HG03432 (cell line): Measurements from ENCODE around the gene APP.
"Not testable (repeated sequence)": the region's sequence is repeated elsewhere in the genome, so short reads cannot be mapped to it uniquely, and the experiment has no call there.

Experiments used
- ATAC-seq: cut with Tn5 transposase; IDR thresholded peaks from one replicate; pipeline ENCODE4 v1.9.1; 2021; ENCODE audit warnings: mild to moderate bottlenecking, moderate library complexity; ENCODE audit not compliant: unreplicated experiment

APP gene

DNA sequence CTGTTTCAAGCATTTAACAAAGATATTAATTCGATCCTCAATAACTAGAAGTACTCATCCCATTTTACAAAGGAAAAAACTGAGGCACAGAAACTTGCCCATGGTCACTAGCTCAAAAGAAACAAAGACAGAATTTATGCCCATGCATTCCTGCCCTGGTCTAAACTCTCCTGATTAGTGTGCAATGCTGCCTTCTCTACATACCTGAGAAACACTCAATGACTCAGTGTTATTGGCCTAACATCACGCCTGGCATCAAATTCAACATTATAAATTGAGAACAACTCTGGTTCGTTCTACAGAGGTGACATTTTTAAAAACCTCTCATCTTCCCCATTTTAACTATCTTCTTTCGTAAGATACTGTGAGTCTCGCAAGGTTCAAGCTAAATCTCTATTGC is 5.2 kb downstream of the APP start:
- ATAC-seq = no peak

DNA sequence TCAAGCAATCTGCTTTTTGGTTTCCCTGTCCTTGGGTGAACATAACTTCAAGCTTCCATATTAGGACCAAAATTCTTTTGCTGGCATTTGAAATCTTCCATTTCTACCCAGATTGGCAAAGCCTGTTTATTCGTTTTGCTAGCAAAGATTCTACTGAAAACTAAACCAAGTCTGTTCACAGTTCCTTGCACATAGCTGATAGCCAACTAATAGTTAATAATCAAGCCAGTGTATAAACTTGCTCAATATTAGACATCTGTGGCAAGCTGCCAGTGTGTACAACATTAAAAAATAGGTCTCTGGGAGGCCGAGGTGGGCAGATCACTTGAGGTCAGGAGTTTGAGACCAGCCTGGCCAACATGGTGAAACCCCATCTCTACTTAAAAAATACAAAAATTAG is 6.3 kb downstream of the APP start:
- no peak for ATAC-seq

DNA sequence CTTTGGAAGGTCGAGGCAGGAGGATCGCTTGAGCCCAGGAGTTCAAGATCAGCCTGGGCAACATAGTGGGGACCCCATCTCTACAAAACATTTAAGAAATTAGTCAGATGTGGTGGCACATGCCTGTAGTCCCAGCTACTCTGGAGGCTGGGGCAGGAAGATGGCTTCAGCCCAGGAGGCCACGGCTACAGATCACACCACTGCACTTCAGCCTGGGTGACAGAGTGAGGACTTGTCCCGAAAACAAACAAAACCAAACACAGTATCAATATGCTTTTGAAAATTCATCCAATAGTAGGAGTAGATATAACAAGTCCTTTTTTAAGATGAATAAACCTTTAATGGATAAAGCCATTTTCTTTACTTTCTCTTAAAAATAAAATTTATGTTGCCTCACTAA is 8.5 kb downstream of the APP start:
- ATAC-seq = no peak

DNA sequence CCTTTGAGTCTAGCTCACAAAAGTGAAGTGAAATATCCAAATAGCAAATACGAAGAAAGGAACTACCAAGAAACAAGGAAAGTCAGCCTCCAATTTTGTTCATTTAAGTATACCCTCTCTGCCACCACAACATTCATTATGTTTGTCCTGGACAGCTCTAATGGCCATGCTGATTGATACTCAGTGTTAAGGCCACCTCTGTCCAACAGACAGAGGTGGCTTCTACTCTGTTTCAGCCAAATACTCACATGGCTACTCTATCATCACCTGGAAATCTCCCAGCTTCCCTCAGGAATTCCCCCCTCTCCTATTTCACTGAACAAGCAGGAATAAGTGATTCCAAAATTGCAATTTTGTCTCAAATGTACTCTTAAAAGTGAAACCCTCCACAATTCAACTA is 10.7 kb downstream of the APP start:
- ATAC-seq = no peak

DNA sequence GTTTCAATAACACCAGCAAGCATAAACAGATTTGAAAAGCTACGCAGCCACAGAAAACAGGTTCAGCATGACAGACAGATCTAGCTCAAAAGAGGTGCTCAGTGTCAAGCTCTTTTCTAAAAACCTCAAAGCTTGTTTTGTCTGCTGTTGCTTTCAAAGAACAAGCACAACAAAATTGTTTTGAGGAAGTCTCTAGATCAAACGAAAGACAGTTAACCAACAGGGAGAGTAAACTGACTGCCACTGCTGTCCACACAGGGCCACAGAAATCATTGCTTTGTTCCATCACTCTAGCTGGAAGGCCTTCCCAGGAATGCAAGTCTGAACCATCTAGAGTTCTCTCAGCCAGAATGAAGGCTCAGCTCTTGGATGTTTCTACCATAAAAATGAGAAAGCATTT is 12.8 kb downstream of the APP start:
- no peak for ATAC-seq

DNA sequence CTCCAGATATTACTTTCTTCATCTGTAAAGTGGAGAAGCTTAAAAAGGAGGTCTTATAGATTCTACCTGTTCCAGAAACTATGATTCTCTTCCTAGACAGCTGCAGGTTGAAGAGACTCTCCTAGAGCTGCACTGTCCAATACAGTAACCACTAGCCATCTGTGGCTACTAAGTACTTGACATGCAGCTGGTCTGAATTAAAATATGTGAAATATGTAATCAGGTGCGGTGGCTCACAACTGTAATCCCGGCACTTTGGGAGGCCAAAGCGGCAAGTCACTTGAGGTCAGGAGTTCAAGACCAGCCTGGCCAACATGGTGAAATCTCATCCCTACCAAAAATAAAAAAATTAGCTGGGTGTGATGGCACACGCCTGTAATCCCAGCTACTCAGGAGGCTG is 15.8 kb downstream of the APP start:
- ATAC-seq = no peak

DNA sequence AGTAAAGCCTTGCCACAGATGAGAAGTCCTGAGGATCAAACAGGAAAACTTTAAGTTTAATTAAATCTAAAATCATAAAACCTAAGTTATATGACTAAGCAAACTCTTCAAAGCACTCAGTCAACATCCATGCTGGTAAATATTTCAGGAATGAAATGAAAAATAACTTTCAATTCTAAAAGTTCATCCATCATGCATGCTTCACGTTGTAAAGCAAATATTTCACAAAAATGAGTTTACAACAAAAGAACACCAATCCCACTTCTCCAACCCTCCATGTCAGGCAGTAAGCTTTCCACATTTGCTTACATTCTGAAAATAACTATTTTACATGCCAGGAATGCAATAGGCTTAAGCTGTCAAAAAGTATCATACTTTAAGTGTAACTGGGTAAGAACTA is 16.8 kb downstream of the APP start:
- no peak for ATAC-seq

DNA sequence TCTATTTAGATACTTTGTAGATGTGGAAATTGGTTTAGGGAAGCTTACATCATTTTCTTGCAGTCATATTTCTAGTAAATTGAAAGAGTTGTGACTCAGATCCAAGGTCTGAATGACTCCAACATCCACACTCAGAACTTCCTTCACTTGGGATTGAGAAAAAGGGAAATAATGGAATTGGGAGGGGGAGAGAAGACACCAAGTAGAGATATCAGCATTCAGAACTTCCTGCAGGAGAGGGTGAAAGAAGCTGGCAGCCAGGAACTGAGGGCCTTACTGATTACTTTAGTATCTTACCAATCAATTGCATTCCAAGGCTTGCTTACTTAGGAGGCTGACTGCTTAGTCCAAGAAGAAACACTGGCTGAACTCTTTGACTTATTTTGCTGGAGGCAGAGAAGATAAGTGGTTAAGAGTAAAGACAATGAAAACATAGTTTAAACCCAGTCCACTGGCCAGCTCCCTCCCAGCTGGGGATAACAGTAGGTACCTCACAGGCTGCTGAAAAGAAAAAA is 21.7 kb downstream of the APP start:
- no peak for ATAC-seq

DNA sequence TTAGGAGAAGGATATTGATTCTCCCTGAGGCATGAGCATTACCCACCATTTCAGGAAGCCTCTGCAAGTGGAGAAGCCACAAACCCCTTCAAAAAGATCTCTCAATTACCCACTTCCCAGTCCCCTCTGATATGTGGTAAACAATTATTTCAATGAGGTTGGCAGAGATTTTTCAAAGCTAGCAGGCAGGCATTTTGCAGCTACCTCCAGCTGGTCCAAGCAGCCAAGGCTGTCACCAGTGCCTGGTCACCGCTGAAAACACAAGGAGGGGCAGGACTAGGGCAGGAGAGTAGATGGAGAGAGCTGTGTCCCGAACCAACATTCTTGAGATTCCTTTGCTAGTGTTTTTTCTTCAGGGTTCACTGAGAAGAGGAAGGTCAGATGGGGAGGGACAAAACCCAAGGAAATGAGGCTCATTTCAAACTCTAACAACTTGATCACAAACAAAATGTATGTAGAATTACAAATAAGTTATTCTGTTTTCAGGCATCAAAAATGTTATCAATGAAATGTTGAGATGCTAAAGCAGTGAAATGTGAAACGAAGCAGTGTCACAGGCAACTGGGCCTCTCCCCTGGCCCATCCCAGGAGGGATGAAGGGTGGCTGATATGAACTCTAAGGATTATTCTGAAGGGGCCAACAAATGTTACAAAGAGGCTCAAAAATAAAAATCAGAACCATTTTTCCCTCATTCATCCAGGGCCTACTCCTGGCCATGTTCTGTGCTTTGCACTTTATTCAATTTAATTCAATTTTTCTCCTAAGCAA is 22.3 kb downstream of the APP start:
- no peak for ATAC-seq

DNA sequence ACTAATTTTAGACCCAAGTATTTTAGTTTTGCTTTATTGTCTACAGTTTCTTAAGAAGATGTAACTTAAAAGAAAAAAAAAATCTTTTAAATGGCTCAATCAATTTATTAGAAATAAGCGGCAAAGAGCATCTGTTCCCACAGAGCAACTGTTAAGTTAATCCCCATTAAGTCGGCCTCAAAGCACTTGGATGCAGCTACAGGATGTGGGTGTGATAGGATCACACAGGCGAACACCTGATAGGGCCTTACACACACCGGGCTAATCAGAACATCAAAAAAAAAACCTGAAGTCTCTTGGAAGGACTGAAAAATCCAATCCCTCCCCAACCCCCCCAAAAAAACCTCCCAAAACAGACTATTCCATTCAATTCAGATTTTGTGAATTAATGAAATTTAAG is 23.0 kb downstream of the APP start:
- no peak for ATAC-seq

DNA sequence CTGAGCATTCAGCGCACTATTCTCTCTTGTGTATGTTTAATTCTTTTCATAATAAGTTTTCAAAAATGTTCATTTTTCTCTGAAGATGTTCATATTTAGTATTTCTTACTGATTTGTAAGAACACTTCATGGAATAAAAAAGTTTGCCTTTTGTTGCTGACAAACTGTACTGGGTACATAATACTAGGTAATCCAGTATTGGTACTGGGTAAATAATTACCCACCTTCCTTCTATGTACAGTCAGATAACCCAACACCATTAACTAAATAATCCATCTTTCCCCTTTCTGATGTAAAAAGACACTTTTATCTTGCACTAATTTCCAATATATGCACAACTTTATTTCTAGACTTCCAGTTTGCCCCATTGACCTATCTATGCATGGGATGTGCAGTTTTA is 23.9 kb downstream of the APP start:
- no peak for ATAC-seq

DNA sequence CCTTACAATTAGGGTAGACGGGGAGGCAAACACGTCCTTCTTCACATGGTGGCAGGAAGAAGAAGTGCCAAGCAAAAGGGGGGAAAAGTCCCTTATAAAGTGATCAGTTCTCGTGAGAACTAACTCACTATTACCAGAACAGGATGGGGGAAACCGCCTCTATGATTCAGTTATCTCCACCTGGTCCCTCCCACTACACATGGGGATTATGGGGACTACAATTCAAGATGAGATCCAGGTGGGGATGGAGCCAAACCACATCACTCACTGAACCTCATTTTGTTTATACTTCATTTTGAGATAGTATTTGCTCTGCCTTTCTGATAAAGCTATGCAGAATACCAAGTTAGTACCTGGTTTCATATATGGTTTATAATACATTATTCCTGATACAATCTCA is 26.5 kb downstream of the APP start:
- ATAC-seq = no peak

DNA sequence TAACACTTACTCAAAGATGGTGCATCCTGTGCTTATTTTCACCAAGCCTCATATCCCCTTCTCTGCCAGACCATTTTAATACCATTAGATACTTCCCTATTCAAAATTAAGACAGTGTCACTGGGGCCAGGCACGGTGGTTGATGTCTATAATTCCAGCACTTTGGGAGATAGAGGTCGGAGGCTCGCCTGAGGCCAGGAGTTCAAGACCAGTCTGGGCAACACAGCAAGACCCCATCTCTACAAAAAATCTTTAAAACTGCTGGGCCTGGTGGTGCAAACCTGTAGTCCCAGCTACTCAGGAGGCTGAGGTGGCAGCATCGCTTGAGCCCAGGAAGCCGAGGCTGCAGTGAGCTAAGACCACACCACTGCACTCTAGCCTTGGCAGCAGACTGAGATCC is 28.2 kb downstream of the APP start:
- ATAC-seq = no peak

DNA sequence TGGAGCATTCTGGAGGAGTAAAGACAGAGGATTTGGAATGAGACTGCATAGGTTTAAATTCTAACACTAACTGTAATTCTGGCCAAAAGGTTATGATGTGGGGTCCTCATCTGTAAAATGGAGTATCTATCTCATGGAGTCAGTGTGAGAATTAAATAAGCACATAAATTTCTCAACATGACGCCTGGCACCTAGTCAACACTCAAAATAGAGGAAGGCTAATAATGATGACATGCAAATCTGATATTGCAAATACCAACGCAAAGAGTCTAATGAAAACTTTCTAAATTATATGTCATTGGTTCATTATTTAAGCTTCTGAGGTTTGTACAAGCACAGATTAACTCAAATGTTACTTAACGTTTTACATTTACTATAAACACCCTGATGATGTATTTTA is 29.6 kb downstream of the APP start:
- ATAC-seq = no peak

DNA sequence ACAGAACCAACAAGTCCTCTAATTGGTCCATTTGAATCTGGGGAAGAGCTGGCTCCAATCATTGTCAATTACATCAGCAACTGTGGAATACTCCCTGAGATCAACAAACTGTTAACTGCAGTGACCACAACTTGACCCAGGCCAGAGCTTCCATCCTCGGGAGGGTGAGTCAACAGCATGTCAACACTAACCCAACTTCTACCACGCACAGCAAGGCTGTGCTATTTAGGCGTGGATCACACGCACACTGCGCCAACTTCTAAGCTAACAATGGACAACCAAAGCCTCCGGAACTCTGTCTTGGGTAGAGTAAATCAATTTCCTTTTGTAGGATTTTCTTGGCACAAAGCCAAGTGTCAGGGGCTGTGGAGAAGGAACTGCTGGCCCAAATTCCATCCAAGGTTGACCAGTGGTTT is 30.4 kb downstream of the APP start:
- ATAC-seq = no peak

DNA sequence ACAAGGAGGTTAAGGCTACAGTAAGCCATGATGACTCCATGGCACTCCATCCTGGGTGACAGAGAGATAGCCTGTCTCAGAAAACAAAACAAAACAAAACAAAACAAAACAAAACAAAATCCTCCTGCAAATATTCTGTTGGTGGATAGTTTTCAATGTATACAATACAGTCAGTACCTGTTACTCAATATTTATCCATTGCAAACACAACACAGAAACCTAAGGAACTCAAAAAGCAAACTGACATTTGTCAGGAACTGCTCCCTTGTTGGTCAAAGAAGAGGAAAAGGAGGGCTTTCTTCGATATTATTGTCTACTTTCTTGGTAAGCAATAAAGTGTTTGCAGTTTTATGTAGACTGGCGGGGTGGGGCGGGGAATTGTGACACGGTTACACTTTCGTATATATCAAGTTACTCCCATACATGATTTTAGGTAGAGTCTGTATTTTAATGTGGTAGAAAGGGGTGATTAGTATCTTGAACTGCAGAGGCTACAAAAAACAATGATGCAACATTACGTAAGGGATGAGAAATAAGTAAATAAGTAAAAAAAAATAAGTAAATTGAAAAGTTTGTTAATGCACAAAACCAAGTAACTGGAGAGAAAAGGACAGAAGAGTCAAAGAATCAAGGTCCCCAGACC is 31.8 kb downstream of the APP start:
- ATAC-seq = no peak

DNA sequence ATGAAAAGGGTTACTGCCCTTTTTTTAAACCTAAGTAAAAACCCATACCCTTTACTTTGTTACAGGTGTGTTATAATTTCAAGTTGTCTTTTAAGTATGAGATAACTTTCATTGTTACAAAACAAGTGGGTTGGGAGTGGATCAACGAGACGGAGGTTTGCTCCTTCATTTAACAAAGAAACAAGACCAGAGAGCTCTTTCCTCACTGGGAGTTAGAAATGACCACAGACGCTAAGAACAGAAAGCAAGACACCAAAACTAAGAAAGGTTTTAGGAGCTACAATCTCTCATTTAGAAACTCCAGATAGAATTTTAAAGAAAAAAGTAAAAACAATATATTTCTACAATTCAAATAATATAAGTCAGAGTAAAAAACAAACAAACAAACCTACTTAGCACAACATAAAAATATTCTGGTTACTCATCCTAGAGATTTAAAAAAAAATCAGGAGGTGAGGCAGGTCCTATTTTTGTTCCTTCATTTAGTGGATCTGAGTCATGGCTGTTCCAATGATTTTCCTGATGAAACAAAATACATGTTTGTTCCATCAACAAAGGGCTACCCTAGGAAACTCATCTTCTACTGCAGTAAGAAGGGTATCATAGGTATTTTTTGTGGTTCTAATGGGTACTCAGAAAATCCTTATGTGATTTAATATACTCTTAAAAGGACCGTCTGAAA is 33.0 kb downstream of the APP start:
- ATAC-seq = peak; percentile 51

DNA sequence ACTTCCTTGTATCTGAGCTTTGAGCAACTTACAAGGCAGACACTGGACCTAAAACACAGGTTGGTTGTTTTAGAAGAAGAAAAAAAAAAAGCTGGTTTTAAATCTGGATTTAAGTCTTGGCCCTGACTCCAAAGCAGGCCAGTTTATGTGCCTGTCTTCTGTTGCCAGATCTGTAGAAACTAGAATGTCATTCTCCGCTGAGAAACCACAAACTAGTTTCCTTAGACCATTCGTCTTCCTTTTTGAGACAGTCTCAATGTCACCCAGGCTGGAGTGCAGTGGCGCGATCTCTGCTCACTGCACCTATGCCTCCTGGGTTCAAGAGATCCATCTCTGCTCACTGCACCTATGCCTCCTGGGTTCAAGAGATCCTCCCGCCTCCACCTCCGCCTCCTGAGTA is 33.9 kb downstream of the APP start:
- ATAC-seq = peak; percentile 97

DNA sequence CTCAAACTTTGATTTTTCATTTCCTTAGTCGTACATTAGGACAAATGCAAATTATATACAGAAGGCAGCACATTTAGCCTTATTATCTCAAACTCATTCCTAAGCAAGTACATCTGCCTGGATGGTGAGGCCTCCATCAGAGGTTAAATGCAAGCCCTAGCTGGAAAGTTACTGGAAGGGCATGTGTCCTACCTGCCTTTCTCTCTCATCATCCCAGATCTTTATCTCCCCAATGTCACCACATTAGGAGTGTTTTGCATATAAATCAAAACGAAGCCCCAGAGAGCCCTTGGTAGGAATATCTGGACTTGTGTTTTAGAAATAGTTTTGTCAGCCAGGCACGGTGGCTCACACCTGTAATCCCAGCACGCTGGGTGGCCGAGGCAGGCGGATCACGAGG is 35.0 kb downstream of the APP start:
- no peak for ATAC-seq

DNA sequence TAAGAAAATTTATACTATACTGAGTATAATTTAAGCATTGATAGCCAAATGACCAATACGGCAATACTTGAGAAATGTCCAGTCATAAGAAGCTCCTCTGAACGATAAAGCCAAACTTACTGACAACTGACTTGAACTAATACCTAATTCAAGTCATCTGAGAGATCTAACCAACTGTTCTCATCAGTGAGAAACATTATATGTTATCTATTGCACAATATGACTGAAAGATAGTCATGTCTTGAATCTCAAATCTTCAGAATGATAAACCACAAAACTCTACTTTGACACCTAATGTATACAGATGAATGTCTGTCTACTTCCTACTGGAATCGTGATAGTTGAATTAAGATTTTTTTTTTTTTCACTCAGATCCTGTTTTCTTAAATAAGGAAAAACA is 39.0 kb downstream of the APP start:
- no peak for ATAC-seq

DNA sequence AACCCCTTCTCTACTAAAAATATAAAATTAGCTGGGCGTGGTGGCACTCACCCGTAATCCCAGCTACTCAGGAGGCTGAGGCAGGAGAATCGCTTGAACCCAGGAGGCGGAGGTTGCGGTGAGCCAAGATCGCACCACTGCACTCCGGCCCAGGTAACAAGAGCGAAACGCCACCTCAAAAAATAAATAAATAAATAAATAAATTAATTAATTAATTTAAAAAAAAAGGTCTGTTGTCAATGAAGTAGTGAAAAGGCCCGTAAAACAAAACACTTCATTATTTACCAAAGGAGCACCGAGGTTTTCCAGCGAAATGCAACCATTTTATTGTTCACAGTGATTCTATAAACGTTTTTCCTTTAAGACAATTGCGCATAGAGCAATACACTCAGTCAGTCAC is 39.5 kb downstream of the APP start:
- not testable (repeated sequence) for ATAC-seq

DNA sequence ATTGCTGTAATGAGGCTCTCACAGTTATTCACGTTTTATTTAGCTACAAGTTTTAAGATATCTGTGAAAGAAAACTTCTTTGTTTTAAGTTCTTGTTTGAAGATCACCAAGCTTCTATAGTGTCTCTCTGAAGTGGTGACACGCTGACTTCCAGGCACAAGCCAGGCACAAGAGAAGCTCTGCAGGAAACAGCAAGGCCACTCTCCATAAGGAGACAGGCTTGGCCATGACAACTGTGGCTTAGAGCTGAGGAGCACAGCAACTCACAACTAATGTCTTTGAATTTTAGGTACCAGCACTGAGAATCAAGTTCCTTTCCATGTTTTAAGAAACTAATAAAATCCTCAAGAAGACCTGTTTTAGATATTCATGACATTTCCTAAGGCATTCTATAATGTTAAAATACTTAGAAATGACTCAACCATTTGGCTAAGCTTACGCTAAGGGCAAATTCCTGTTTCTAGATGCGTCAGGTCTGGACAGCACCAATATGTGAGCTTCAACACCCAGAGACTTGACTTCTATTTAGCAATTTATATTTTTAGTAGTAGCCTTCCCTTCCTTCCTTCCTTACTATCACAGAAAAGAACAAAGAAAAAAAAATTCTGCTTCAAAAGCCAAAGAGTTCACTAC is 40.2 kb downstream of the APP start:
- no peak for ATAC-seq
